ENCODE results near the gene CFAP99.

CFAP99 gene

GRCh38 chr4:2399631-2400190, 19.0 kb upstream of the CFAP99 start:
- no peak for DNase-seq (ENCODE audit: low spot score)
- TF ChIP-seq CTCF (IDR thresholded peaks at IDR 0.05; ENCODE audit: extremely low read depth, missing control alignments): no peak

GRCh38 chr4:2400841-2401609, 17.7 kb upstream of the CFAP99 start:
- DNase-seq (ENCODE audit: low spot score): no peak
- TF ChIP-seq CTCF (IDR thresholded peaks at IDR 0.05; ENCODE audit: extremely low read depth, missing control alignments): no peak

DNA sequence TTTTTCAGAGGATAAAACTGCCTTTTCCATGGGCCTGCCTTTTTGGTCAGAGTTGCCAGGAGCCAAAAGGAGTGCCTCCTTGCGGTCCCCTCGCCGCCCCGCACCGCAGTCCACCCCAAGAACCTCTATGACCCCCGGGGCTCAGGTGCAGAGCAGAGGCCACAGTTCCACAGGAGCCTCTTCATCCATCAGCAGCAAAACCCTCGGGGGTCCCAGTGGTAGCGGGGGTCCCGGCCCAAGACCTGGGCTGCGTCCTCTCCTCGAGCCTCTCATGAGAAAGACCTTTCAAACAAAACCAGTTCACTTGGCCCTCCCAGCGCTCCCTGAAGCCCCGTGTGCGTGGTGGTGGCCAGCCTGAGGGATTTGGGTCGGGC, 17.2 kb upstream of the CFAP99 start:
- TF ChIP-seq CTCF (IDR thresholded peaks at IDR 0.05; ENCODE audit: extremely low read depth, missing control alignments): no peak
- DNase-seq (ENCODE audit: low spot score): no peak

- DNase-seq (ENCODE audit: low spot score): no peak
- TF ChIP-seq CTCF (IDR thresholded peaks at IDR 0.05; ENCODE audit: extremely low read depth, missing control alignments): no peak
Measured at GRCh38 chr4:2402048-2402842, 16.5 kb upstream of the CFAP99 start.

- DNase-seq (ENCODE audit: low spot score): no peak
- TF ChIP-seq CTCF (IDR thresholded peaks at IDR 0.05; ENCODE audit: extremely low read depth, missing control alignments): no peak
Measured at GRCh38 chr4:2402941-2403340, 15.8 kb upstream of the CFAP99 start.

- TF ChIP-seq CTCF (IDR thresholded peaks at IDR 0.05; ENCODE audit: extremely low read depth, missing control alignments): no peak
- no peak for DNase-seq (ENCODE audit: low spot score)
Measured at GRCh38 chr4:2406406-2406805, 12.3 kb upstream of the CFAP99 start.

GRCh38 chr4:2406920-2407319, 11.8 kb upstream of the CFAP99 start:
- TF ChIP-seq CTCF (IDR thresholded peaks at IDR 0.05; ENCODE audit: extremely low read depth, missing control alignments): no peak
- no peak for DNase-seq (ENCODE audit: low spot score)

All from GM20000 (cell line).